Kasumi-1 (cell line): ENCODE results near the gene CASQ1.

Source experiments
- DNase-seq, 2 experiments: peaks; one replicate each; lab custom pipeline; 2025; lab: John Stamatoyannopoulos, UW

Gene CASQ1

DNA sequence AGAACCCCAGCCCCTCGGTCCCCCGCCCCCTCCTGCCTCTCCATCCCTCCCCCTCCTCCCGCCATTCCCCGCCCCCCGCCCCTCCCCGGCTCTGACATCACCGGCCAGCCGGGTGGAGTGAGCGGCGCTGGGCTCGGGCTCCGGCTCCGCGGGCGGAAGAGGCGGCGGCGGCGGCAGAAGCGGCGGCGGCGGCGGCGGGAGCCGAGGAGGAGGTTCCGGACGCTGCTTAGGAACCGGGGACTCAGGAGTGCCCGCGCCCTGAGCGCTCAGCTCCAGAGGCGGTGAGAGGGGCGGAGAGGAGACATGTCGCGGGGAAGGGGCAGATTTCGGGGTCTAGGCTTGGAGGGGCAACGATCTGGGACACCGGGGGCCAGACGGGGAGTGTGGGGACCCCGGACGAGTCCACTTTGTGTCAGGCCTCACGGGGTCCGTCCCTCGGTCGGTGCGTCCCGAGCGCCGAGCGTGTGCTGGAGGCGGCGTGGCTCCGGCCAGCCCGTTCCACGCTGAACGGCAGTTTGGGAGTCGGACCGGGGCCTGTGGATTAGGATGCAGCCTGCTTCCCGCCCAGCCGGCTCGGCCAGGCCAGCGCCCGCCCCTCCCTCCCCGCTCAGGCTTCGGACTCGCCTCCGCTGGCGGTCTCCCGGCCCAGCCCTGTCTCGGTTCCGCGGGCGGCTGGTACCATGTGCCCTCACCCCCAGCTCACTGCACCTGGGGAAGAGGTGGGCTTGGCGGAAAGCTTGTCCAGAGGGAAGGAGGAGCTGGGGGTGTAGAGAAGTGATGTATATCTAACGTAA, 15.1 kb downstream of the CASQ1 start, which contains the start of gene PEA15:
TSS of gene PEA15 (plus strand) at position 143 of the 794 bp plus-strand sequence. CDS start 6,161 bp downstream, outside the sequence.
- DNase-seq = peak in 1 of 2 experiments; percentile 24

DNA sequence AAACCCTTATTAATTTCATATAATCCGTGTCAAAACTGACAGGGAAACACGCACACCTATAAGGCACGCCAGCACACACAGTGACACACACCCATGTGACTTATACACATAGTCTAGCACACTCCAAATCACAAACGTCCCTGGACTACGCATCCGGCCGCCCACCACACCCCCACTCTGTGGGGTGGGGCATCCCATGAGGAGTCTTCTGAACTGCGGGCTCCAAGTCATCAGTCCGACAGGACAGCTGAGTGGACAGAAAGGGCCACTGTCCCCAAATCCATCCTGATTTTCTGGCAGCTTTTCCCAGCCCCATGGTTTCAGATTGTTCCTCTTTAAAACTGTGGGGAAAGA, 15.6 kb downstream of the CASQ1 start:
- DNase-seq = no peak

DNA sequence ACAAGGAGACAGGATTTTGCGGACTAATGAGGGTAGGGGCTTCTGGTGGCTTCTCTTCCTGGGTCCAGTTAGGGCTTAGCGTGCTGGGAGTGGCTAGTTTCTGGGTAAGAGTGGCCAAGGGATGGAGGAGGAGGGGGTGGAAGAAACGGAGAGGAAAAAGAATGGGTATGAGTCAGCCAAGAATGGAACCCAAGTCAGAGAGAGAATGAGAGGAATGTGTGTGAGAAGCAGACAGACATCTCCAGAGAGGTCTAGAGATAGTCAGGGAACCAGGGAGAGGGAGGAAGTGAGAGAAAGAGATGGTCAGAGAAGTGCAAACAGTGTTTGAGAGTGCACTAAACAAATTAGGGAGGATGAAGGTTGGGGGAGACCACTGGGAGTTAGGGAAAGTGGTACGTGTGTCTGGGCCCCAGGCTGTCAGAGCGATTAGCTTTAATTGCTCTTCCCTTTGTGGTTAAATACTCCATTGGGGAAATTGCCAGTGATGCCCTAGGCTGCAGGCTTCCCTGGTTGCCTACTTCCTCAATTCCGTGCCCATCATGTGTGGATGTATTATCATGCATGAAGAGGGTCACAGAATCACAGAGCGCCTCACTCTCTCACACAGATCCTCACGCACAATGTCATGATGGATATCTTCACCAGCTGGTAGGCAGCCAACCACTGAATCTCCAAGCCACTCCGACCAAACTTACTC, 16.2 kb downstream of the CASQ1 start:
- DNase-seq = peak; percentile 22 to 51

DNA sequence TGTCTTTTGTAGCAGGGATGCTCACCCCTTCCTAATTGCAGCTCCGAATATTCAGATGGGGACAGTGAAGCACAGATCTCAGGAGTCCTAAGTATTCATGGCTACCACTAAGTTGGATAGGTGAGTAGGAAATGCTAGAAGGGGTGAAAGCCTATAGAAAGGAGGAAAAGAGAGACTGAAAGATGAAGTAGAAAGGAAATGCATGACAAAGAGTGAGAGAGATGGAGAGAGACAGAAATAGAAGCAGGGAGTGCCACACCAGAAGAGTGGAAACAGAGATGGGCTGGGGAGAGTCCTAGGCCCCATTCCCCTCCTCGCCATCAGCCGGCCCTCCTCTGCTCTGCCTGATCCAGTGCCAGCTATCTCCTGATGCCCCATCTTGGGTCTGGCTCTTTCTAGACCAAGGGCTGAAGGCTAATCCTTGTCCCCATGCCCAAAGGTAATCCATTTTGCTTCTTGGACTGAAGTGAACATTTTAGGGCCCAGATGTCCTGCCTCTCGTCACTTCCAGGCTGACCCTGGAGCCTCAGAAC, 16.8 kb downstream of the CASQ1 start:
- DNase-seq = no peak

DNA sequence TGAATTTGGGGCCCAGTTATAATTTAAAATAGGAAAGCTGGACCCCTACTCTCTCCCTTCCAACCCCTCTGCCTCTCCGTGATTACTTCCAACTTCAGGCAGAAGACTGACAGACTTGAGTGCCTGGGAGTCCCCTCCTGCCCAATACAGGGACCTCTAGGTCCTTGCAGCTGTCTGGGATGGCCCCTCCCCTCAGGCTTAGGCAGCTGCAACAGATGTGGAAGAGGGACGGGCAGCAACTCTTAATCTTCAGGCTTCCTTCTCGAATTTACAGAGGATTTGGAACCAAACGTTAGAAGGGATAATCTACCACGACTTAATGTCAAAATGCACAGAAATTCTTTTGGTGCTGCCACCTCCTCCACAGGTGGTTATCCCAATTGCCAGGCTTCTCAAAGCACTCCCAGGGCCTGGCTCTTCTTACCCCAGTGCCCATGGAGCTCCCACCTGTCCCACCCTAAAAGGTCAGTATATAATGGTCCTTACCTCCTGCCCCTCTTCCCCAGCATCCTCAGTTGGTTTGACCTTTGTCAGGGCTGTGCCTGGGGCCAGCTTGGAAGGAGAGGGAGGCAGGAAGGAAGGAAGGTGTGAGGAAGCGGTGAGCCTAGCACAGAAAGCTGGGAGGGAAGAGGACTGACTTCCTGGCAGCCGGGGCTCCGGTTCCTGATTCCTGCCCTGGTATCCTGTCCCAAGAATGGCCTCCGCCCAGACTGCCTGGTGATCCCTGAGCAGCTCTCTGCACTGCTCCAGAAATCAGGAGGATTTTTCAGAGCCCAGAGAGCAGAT, 17.6 kb downstream of the CASQ1 start:
- DNase-seq = no peak

DNA sequence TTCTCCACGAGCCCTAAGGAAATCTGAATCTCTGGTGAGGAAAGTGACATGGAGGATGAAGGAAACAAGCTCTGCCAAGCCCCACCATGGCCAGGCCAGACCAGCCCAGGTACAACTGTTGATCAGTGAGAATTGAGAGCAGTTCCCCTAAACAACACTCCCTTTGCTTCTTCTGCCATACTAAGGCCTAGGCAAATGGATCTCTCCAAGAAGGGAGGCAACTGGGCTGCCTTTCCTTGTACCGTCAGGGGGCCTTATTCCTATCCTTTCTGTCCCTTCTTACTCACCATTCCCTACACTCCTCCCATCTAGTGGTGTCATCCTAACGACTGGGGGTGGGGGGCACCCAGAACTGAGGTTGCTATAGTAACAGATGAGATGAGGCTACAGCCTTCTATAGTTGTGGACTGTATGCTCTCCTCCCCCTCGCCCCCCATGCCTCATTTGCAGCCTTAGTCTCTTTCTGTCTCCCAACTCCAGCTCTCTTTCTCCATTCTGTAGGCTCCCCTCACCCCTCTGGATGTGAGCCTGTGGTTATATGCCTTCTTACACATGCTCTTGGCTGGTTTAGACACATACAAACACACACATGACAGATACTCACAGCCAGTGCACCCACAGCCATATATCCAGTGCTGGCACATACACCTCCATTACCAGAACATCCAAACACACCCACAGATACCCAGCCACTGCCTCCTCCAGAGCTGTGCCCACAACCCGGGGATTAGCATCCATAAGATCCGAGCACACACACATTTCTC, 18.4 kb downstream of the CASQ1 start:
- DNase-seq = no peak

DNA sequence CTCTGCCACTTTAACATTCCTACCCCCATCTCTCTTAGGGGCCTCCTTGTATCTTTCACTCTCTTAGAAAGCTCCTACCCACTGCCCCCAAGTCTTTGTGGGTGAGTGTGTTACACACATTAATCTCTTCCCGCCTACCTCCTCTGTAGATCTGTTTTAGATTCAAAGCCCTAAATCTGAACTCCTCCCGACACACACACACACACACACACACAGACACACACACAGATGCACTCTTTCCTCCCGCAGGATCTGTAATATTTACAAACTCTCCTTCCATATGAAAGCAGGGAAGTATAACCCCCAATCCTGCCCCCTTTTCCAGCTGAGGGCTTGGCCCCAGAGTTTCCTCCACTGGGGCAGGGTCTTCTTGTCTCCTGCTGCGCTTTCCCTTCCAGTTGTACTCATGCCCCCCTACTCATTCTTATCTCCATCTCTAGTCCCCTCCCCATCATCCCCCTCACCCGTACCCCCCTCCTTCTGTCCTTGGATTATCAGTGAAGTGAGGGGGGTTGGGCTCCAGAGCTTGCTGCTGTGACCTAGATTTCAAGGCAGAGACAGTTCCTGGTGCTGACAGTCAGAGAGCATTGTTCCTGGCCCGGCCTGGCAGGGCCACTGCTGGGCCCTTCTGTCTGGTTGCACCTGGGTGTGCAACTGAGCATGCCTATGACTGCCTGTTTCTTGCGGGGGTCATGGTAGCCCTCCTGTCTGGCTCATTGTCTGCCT, 19.1 kb downstream of the CASQ1 start:
- DNase-seq = no peak

DNA sequence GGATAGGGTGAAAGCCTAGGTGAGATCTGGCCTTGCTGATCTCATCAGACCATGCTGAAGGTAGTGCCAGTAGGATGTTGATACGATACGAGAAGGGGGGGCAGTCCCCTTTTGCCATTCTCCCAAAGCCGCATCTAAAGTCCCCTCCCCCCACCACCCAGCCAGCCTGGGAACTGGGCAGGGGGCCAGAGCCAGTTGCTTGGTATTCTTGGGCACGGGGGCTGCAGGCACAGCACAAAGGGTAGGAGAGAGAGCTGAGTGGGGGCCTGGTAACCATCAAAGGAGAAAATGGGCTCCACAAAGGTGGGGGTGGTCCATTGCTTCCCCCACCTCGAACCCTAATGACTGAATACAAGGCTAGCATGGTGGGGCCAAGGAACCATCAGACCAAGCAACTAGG, 20.2 kb downstream of the CASQ1 start:
- no peak for DNase-seq

DNA sequence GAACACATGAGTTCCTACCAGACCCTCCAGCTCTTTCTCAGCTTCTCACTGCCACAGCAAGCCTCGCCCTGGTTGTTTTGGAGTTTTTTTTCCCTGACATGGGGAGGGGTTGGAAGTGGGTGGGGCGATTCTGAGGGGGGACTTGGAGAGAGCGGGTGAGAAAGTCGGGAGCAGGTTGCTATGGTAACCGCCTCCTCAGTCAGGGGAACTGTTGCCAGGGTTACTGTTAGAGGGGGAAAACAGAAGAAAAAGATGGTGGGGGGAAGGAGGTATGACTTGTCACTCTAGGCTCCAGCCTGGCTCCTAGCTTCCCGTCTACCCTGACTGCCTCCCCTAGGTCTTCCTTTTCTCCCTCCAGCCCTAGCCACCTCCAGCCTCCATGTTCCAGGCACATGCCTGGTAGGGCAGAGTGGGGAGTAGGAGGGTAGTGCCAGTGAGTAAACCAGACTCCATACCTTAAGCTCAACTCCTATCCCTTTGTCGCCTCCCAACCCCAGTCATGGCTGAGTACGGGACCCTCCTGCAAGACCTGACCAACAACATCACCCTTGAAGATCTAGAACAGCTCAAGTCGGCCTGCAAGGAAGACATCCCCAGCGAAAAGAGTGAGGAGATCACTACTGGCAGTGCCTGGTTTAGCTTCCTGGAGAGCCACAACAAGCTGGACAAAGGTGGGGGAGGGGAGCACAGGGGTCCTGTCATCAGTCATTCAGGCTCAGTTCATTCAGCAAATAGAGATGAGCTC, 20.8 kb downstream of the CASQ1 start:
- DNase-seq = no peak

DNA sequence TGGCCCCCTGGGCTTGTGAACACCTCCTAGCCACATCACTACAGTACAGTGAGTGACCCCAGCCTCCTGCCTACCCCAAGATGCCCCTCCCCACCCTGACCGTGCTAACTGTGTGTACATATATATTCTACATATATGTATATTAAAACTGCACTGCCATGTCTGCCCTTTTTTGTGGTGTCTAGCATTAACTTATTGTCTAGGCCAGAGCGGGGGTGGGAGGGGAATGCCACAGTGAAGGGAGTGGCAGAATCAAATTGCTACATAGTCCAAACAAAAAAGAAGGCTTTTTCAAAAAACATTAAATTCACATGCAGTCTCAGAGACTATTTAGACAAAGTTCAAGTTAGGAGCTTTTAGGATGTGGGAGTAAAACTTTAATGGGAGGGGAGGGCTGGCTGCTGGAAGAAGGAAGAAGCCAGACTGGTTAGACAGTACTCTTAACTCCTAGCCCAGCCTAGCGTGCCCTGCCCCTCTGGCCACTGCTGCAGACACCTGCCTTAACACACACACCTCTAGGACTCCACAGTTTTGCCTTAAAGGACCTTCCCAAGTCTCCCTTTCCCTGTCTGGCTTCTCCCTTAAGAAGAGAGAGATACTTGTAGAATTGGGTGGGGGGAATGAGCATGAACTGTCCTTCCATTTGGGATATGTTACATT, 24.2 kb downstream of the CASQ1 start:
- no peak for DNase-seq

DNA sequence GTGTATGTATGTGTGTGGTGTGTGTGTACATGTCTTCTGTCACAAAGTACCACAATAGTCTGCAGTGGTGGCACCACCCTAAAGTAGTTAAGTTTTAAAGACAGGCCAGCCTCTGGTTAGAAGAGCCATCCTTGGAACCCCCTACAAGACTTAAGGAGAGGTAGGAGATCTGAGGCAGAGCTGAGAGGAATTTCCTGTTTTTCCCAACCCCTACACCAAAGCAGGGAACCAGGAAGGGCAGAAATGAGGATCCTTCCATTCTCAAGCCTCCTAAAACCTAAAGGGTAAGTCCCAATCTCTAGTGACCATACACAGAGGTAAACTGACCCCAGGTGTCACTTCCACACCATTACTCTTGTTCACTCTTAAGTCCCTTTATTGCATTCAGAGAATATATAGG, 25.9 kb downstream of the CASQ1 start:
- DNase-seq = no peak

DNA sequence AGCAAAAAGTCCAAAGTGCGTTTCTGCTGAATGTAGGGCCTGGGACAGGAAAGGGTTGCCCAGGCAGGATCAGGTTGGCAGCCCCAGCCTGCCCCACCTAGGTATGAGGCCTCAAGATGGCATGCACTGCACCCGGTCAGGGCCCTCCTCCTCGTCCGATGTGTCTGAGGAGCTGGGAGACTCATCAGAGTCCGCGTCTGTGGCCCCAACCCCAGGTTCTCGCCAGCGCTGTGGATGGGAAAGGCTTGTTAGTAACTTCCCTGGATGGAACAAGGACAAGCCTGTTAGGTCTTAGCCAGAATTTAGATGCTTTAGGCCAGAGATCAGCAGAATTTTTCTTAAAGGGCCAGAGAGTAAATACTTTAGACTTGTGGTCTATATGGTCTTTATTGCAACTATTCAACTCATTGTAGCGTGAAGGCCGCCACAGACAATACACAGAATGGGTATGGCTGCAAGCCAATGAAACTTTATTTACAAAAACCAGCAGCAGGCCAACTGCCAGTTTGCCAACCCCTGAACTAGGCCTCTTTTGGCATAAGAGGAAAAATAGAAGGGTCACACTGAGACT, 27.2 kb downstream of the CASQ1 start:
- no peak for DNase-seq

DNA sequence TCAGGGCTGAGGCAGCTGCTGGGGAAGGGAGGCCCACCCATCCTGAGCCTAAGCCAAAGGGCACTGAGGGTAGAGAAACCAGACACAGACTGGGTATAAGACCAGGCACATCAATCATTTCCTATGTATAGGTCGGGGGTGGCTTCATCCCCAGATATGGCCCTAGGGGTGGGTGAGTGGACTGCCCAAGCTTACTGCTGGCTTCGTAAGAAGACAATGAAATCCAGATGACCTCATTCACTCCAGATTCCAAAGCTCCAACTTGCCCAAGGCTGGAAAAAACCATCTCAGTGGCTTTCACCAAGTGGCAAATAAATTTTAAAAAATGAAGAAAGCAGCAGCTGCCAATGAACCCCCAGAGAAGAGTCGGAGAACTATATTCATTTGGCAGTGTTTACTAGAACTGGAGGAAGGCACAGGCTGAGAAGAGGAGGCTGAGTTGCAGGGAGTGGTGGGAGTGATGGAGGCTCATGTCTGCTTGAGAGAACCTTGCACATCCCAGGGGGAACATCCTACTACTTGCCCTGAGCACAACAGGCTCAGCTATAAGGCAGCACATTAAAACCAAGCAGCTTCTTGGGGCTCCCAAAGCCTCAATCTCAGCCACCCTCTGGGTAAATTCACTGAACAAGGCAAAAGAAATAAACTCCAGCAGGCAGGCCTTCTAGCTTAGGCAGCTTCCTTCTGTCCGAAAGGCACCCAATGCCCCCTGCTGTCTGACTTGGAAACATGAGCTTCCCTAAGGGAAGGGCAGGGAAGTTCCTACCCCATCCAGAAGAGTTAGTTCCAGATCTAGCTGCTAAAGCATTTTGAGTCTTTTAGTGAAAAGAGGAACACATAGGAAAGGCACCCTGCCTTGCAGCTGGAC, 28.9 kb downstream of the CASQ1 start:
- peak; percentile 27 to 28 for DNase-seq

DNA sequence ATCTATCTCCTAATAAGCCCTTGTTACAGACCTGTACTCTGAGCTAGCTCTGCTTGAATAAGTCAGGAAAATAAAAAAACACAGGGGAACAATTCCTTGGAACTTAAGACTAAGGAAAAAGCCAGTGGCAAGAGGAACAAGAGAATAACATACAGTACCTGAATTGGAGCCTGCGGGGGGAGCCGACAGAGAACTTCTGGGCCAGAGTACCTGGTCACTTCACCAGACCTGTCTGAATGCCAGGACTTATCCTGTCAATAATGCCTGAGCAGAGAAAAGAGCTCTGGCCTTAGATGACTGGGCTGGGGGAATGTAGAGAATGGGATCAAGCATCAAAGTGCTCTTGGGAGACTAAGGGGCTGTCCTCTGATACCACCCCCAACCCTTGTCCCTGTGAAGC, 29.9 kb downstream of the CASQ1 start:
- no peak for DNase-seq

DNA sequence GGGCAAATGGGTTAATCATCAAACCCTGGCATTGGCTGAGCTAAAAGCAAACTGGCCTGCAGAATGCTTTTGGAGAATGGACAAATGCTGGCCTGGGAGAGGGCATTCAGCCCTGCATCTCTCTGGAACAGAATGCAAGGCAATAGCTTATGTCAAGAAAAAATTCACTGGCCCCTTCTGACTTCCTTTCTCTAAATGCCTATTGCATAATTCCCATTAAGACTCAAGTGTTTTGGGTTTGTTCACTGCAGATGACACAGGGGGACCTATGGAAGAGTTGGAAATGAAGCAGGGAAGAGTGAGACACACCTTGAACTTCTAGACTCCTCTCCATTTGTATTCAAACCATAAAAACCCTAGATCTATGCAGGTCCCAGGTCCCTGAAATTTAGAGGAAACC, 30.7 kb downstream of the CASQ1 start:
- DNase-seq = no peak

DNA sequence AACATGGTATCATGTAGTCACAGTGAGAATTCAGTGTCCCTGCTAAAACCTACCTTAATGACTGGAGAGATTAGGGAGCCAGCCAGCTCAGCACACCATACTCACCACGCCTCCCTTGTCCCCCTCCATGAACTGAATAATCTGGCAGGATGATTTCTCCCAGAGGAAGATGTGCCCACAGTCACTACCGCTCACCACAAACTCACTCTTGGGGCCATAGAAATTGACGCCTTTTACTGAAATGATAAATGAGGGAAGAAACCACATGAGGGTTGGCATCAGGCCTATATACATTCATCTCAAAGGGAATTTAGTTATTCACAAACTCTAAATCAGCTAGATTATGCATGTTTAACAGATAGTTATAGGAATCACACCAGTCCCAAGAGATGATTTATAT, 32.2 kb downstream of the CASQ1 start:
- DNase-seq = no peak

DNA sequence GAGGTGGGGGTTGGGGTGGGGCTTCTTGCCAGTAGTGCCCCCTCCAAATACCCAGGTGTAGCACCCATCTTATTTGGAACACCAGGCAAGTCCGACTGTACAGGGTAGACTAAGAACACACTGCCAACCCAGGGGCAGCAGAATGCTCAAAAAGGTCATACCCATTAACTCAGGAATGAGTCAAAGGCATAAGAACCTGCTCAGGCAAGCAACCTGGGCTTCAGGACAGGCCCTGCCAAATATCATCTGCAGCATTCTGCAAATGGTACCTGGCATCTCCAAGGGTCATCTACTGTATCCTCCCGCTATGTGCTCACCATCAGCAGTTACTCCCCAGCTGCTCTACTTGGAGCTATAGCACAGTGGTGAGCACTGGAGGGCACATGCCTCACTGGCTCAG, 34.2 kb downstream of the CASQ1 start:
- DNase-seq = no peak

DNA sequence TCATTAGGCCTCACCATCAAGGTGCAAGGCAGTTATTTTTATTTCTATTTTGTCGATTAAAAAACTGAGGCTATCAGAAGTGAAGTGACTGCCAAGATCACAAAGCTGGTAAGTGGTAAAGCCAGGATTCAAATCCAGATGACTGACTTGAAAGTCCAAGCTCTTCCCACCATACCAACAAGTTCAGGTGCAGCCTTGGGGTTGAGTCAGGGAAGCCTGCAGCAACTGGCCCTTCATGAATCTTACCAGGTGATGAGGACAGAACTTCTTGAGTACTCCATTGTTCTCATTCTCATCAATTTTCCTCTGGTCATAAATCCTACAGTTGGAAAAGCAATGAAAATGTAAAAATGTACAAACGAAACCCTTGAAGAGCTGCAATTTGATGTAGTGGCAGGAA, 35.0 kb downstream of the CASQ1 start:
- DNase-seq = no peak
